CD4-positive, alpha-beta T cell treated with Interleukin-12 subunit alpha and Interleukin-12 subunit beta, for 1 hour (primary cell): ENCODE results near the gene PGAM4.
"Not testable (repeated sequence)": the region's sequence is repeated elsewhere in the genome, so short reads cannot be mapped to it uniquely, and the experiment has no call there.

Source experiments
- DNase-seq: peaks from one replicate; pipeline ENCODE4 v3.0.0-alpha.2; 2020

PGAM4 gene

GRCh38 chrX:77969538-77969937, at the start of gene PGAM4:
Gene PGAM4, minus strand, starts transcription at chrX:77969638. Its CDS starts 0 bp downstream, at chrX:77969638.
- DNase-seq: no peak

GRCh38 chrX:78011846-78012245, 42.4 kb upstream of the PGAM4 start:
- DNase-seq: no peak

GRCh38 chrX:77979870-77980269, 10.4 kb upstream of the PGAM4 start:
- no peak for DNase-seq

- no peak for DNase-seq
Measured at GRCh38 chrX:77977518-77977917, 8.1 kb upstream of the PGAM4 start.

GRCh38 chrX:77977095-77977494, 7.7 kb upstream of the PGAM4 start:
- DNase-seq: no peak

GRCh38 chrX:77975755-77976154, 6.3 kb upstream of the PGAM4 start:
- DNase-seq: no peak

- DNase-seq: no peak
Measured at GRCh38 chrX:77967631-77968030, 1.8 kb downstream of the PGAM4 start.

GRCh38 chrX:77966361-77966760, 3.1 kb downstream of the PGAM4 start:
- DNase-seq: no peak

GRCh38 chrX:77962068-77962902, 7.2 kb downstream of the PGAM4 start:
- DNase-seq: peak; percentile 9

GRCh38 chrX:77961063-77961462, 8.4 kb downstream of the PGAM4 start:
- DNase-seq: no peak

GRCh38 chrX:77960567-77960966, 8.9 kb downstream of the PGAM4 start:
- no peak for DNase-seq

- DNase-seq: no peak
Measured at GRCh38 chrX:77953708-77954107, 15.7 kb downstream of the PGAM4 start.

- no peak for DNase-seq
Measured at GRCh38 chrX:77953302-77953701, 16.1 kb downstream of the PGAM4 start.

- no peak for DNase-seq
Measured at GRCh38 chrX:77952173-77952572, 17.3 kb downstream of the PGAM4 start.

- no peak for DNase-seq
Measured at GRCh38 chrX:77949840-77950239, 19.6 kb downstream of the PGAM4 start.

- no peak for DNase-seq
Measured at GRCh38 chrX:77946571-77946970, 22.9 kb downstream of the PGAM4 start.

- no peak for DNase-seq
Measured at GRCh38 chrX:77945910-77946545, 23.4 kb downstream of the PGAM4 start.

GRCh38 chrX:77945031-77945430, 24.4 kb downstream of the PGAM4 start:
- DNase-seq: not testable (repeated sequence)

GRCh38 chrX:77938083-77938680, 31.3 kb downstream of the PGAM4 start:
- DNase-seq: no peak

- no peak for DNase-seq
Measured at GRCh38 chrX:77937291-77937690, 32.1 kb downstream of the PGAM4 start.

GRCh38 chrX:77936299-77936698, 33.1 kb downstream of the PGAM4 start:
- no peak for DNase-seq

- no peak for DNase-seq
Measured at GRCh38 chrX:77935886-77936285, 33.6 kb downstream of the PGAM4 start.

- DNase-seq: no peak
Measured at GRCh38 chrX:77930581-77930980, 38.9 kb downstream of the PGAM4 start.

- no peak for DNase-seq
Measured at GRCh38 chrX:77925764-77926163, 43.7 kb downstream of the PGAM4 start.
